Keratinocyte (primary cell): ENCODE results near the gene AHCYL2.

ENCODE experiments used
- EZH2 ChIP-seq: IDR thresholded peaks from one replicate; pipeline ENCODE4 v1.6.1; 2012; ENCODE audit warnings: inconsistent platforms, mild to moderate bottlenecking, low read length, moderate library complexity
- TF ChIP-seq, protein P1 (sequence below), 3 experiments: IDR thresholded peaks in 1 of 3; conservative IDR thresholded peaks in 1 of 3; optimal IDR thresholded peaks in 1 of 3; 2 replicates in 2 of 3; 3 replicates in 1 of 3; pipeline versions ENCODE3 to v1.5.1; 2011; ENCODE audit warnings: low read length in 3 of 3, mild to moderate bottlenecking in 3 of 3, moderate library complexity in 2 of 3, control low read depth in 1 of 3, inconsistent platforms in 1 of 3; ENCODE audit not compliant: insufficient read depth in 2 of 3; ENCODE audit errors: extremely low read depth in 1 of 3

DNA sequence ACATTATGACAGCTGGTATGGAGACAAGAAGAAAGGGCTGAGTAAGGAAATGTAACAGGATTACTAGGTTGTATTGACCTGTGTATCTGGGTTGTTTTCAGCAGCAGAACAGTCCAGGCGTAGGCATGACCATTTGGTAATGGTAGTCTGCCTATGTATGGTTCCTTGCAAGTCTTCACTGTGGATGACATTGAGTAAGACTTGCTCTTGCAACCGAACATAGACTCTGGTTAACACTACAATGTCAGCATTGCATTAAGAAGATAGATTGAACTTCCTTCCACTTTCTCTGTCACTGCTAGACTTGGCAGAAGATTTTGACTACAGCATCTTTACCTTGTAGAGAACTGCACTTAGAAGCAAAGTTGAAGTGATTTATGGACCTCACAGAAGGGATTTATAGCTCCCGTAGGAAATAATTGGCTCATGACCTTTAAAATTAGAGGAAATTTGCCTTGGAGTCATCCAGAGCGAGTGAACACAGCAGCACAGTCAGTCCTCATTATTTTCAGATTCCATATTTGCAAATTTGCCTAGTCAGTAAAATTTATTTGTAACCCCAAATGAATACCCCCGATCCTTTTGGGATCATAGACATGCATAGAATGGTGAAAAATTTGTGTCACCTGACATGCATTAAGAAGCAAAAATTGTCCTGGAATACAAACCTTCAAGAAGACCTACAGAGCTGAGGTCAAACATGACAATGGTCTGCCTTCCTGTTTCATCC, 129.8 kb downstream of the AHCYL2 start:
- no peak for TF ChIP-seq EZH2
- TF ChIP-seq, protein P1, sequence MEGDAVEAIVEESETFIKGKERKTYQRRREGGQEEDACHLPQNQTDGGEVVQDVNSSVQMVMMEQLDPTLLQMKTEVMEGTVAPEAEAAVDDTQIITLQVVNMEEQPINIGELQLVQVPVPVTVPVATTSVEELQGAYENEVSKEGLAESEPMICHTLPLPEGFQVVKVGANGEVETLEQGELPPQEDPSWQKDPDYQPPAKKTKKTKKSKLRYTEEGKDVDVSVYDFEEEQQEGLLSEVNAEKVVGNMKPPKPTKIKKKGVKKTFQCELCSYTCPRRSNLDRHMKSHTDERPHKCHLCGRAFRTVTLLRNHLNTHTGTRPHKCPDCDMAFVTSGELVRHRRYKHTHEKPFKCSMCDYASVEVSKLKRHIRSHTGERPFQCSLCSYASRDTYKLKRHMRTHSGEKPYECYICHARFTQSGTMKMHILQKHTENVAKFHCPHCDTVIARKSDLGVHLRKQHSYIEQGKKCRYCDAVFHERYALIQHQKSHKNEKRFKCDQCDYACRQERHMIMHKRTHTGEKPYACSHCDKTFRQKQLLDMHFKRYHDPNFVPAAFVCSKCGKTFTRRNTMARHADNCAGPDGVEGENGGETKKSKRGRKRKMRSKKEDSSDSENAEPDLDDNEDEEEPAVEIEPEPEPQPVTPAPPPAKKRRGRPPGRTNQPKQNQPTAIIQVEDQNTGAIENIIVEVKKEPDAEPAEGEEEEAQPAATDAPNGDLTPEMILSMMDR (optimal IDR thresholded peaks at IDR 0.05 in 1 of 3, IDR thresholded peaks at IDR 0.05 in 1 of 3, conservative IDR thresholded peaks at IDR 0.05 in 1 of 3; ENCODE audit: extremely low read depth in 1 of 3, insufficient read depth in 2 of 3, low read length in 3 of 3) = no peak
